Skeletal muscle satellite cell (primary cell): Measurements from ENCODE around the gene FMN1.

Experiments
- H3K27me3 ChIP-seq: 2 replicates; pipeline ENCODE4 v1.7.0; 2013; ENCODE audit warnings: low read length; ENCODE audit not compliant: control insufficient read depth, insufficient read depth
- H3K36me3 ChIP-seq: 2 replicates; pipeline ENCODE4 v1.7.0; 2013; ENCODE audit warnings: mild to moderate bottlenecking, control low read depth, low read length; ENCODE audit not compliant: insufficient read depth
- H3K4me1 ChIP-seq: 2 replicates; pipeline ENCODE4 v1.7.0; 2013; ENCODE audit warnings: low read length; ENCODE audit not compliant: control insufficient read depth, insufficient read depth
- H3K4me2 ChIP-seq: 2 replicates; pipeline ENCODE4 v1.7.0; 2013; ENCODE audit warnings: mild to moderate bottlenecking, low read length
- H3K4me3 ChIP-seq: 2 replicates; pipeline ENCODE4 v1.7.0; 2013; ENCODE audit warnings: low read length
- H3K9ac ChIP-seq: 2 replicates; pipeline ENCODE4 v1.7.0; 2013; ENCODE audit warnings: mild to moderate bottlenecking, low read depth, low read length, moderate library complexity
- H3K9me3 ChIP-seq: replicated peaks from 2 replicates; pipeline ENCODE4 v1.7.0; 2013; ENCODE audit warnings: mild to moderate bottlenecking, control low read depth, low read length

FMN1 gene

DNA sequence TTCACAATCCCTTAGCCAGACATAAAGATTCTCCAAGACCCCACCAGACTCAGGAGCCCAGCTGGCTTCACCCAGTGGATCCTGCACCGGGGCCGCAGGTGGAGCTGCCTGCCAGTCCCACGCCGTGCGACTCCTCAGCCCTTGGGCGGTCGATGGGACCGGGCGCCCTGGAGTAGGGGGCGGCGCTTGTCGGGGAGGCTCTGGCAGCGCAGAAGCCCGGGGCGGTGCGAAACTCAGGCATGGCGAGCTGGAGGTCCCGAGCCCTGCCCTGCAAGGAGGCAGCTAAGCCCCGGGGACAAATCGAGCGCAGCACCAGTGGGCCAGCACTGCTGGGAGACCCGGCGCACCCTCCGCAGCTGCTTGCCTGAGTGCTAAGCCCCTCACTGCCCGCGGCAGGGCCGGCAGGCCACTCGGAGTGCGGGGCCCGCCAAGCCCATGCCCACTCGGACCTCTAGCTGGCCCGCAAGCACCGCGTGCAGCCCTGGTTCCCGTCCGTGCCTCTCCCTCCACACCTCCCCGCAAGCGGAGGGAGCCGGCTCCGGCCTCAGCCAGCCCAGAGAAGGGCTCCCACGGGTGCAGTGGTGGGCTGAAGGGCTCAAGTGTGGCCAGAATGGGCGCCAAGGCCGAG is 175.0 kb downstream of the FMN1 start:
- Histone ChIP-seq H3K4me3 (no peak overlapping the region), H3K36me3 (no peaks in the 10 kb centered on the region), H3K4me1 (peaks cover 16% of the 10 kb centered on the region), H3K9me3 (no peaks in the 10 kb centered on the region), H3K4me2 (no peak overlapping the region), H3K27me3 (no peaks in the 10 kb centered on the region), H3K9ac (no peak overlapping the region)

DNA sequence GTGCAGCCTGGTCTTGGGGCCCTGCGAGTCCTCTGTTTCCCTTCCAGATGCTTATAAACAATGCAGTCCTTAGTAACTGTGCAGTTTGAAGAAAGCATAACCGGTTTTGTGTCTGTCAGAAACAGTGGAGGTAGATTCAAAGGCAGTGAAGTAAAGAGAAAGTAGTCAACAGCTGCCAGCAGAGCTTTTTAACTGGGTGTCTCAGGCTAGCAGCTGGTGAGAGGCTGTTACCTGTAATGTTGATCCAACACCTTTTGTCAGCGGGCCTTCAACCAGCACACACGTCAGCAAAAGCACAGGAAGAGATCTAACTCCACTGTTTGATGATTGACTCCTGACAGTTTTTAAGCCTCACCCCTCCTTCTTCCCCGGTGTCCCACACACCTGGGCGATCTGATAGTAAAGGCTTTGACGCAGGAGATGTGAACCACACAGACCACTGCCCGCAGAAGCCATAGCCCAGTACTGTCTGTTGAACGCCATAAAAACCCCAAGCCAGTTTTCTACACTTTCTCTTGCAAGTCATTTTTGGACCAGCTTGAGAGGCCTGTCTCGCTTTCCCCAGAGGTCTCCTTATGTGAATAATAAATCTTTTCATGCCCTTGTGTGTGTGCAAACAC is 178.0 kb downstream of the FMN1 start:
- Histone ChIP-seq H3K4me1 (peaks cover 15% of the 10 kb centered on the region), H3K4me3 (no peak overlapping the region)

DNA sequence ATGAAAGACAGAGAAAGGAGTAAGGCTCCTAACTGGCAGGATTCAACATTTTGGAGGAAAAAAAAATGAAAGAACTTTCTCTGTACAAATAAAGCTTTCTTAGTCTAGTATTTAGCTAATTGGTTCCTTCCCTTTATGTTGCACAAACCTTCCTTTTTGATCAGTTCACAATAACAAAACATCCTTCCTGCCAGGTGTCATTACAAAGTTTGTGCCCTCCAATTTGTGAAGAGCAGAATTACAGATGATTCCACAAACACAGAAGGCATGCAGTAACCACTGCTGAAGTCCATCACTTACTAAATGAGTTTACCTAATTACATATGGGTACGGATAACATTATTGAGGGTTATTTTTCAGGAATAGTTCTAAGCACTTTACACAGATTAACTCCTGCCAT is 179.9 kb downstream of the FMN1 start:
- Histone ChIP-seq H3K27me3 (no peaks in the 10 kb centered on the region), H3K4me2 (no peak overlapping the region), H3K4me1 (peaks cover 15% of the 10 kb centered on the region), H3K36me3 (no peaks in the 10 kb centered on the region), H3K4me3 (no peak overlapping the region), H3K9ac (no peak overlapping the region), H3K9me3 (no peaks in the 10 kb centered on the region)

More for the DNA sequence above, 178.0 kb downstream of the FMN1 start:
- no peak overlapping the region for H3K4me2 ChIP-seq
- no peaks in the 10 kb centered on the region for H3K36me3 ChIP-seq
- no peaks in the 10 kb centered on the region for H3K9me3 ChIP-seq
- no peak overlapping the region for H3K9ac ChIP-seq
- H3K27me3 ChIP-seq = no peaks in the 10 kb centered on the region

DNA sequence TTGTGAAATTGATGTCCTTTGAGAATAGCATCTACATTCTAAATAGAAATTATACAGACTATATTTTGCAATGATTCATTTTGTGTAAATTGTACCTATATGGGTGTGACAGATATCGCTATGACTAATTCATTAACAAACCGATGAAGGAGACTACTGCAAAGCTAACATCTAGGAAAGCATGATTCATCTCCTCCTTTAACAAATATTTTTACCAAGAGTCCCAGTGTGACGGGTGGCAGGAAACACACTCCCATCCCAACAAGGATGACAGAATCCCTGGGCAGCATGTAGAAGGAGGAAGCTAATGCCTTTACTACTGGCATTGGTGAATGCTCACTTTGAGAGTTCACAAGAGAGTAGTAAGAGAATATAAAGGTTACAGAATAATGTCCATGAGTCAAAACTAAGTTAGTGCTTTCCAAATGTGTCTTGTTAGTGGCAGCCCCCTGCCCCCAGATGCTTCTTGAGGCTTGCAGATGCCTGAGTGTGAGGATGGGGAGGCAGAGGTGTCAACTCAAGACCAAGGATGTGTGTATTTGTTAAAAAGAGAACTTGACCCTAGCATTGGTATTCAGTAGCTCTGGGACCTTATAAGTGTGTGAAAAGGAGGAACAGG is 180.6 kb downstream of the FMN1 start:
- Histone ChIP-seq H3K4me1 (peaks cover 18% of the 10 kb centered on the region), H3K36me3 (no peaks in the 10 kb centered on the region), H3K4me2 (peak overlapping the region; percentile 26), H3K27me3 (no peaks in the 10 kb centered on the region), H3K9ac (no peak overlapping the region), H3K4me3 (no peak overlapping the region), H3K9me3 (no peaks in the 10 kb centered on the region)

DNA sequence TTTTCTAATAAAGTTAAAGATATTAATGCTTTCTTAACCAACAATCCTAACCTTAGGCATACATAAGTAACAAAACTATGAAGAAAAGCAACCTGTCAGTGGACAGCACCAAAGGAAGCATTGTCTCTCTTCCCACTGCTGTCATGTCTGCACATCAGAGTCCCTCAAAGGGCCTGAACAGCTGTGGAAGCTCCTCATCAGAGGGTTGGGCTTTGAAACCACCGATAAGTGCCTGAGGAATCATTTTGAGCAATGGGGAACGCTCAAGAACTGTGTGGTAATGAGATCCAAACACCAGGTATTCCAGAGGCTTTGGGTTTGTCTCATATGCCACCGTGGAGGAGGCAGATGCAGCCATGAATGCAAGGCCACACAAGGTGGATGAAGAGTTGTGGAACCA is 182.5 kb downstream of the FMN1 start:
- Histone ChIP-seq H3K9me3 (no peaks in the 10 kb centered on the region), H3K4me1 (peaks cover 33% of the 10 kb centered on the region), H3K27me3 (no peaks in the 10 kb centered on the region), H3K4me3 (no peak overlapping the region), H3K36me3 (no peaks in the 10 kb centered on the region), H3K9ac (no peak overlapping the region), H3K4me2 (no peak overlapping the region)

DNA sequence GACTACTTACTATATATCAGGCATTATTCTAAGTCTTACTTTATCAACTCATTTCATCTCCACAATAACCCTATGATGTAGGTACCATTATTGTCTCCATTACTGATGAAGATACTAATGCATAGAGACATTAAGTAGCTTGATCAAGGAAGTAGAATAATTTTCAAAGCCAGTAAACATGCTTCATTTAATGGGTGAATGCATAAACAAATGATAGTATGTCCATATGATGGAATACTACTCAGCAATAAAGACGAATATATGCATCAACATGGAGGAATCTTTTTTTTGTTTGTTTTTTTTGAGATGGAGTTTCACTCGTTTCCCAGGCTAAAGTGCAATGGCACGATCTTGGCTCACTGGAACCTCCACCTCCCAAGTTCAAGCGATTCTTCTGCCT is 184.9 kb downstream of the FMN1 start:
- H3K4me3 ChIP-seq = no peak overlapping the region
- H3K9ac ChIP-seq = no peak overlapping the region
- no peaks in the 10 kb centered on the region for H3K36me3 ChIP-seq
- no peak overlapping the region for H3K4me2 ChIP-seq
- peaks cover 31% of the 10 kb centered on the region for H3K4me1 ChIP-seq
- H3K27me3 ChIP-seq = no peaks in the 10 kb centered on the region
- no peaks in the 10 kb centered on the region for H3K9me3 ChIP-seq

DNA sequence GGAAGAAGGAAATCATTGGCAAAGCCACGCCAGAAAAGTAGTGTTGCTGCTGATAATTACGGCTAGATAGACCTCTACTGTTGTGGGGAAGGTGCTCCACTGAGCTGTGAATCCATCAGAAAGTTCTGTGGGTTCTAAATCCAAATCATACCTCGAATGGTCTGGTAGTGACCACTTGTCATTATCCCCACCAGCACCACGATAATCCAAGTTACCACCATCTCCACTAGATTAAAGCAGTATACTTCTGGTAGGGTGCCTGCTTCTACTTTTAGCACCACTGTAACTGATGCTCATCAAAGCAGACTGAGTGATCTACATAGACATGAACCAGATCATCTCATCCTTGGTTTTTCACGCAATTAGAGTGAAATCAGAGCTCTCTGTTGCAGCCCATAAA is 185.5 kb downstream of the FMN1 start:
- Histone ChIP-seq H3K27me3 (no peaks in the 10 kb centered on the region), H3K4me2 (peak overlapping the region; percentile 64), H3K9me3 (no peaks in the 10 kb centered on the region), H3K4me3 (no peak overlapping the region), H3K36me3 (no peaks in the 10 kb centered on the region), H3K4me1 (peaks cover 26% of the 10 kb centered on the region), H3K9ac (no peak overlapping the region)

DNA sequence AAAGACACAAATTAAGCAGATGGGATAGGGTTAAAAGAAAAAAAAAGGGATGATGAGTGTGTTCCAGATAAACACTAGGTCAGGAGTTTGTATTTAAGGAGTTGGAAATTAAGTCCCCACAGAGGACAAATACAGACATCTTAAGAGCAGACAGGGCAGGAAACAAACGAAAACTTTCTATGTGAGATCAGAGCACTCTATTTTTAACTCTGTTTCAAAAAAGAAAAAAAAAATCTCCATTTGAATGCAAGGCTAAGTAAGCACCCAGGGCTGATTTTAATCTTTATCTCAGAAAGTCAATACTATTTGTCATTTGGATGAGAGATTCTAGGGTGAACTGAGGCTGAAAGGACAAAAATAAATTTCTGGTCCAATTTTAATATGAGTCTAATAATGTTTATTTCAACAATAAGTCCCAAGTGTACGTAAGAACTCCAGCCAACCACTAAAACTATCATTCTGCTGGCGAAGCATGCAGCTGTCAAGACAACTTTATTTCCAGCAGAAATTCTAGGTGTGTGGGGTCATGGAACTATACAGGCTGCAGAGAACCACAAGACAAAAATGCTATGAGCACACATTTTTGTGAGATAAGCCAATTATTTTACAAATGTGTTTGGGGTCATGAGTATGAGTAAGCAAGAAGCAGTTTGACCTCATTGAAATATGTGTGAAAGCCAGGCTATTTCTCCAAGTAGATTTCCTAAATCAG is 186.1 kb downstream of the FMN1 start:
- no peaks in the 10 kb centered on the region for H3K36me3 ChIP-seq
- H3K4me3 ChIP-seq = peak overlapping the region; percentile 3
- peak overlapping the region; percentile 56 for H3K9ac ChIP-seq
- H3K4me2 ChIP-seq = peak overlapping the region; percentile 64
- no peaks in the 10 kb centered on the region for H3K27me3 ChIP-seq
- peaks cover 20% of the 10 kb centered on the region for H3K4me1 ChIP-seq
- no peaks in the 10 kb centered on the region for H3K9me3 ChIP-seq

DNA sequence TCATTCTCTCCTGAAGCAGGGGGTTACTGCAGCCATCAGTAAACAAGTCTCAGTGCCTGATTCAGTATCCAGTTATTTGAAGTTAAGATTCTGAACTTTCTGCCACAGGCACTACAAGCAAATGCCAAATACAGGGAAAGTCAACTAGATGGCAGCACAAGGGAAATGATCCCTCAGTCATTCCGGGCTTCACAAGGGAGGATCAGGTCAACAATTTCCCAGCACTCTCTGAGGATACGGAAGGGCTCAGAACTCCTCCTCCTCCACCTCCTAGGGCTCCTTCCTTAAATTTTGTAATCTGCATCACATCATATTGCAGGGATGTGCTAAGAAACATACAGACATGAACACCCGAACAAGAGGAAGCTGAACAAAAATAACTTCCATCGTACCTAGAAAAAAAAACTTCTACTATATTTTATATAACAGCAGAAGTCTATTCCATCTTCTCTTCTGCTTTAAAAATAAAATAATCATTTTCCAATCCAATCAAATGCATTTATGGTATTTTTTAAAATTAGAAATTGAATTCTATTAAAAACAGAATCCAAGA is 187.1 kb downstream of the FMN1 start:
- H3K4me3 ChIP-seq = no peak overlapping the region
- peaks cover 17% of the 10 kb centered on the region for H3K4me1 ChIP-seq
- H3K9ac ChIP-seq = no peak overlapping the region
- H3K27me3 ChIP-seq = no peaks in the 10 kb centered on the region
- H3K36me3 ChIP-seq = no peaks in the 10 kb centered on the region
- no peak overlapping the region for H3K4me2 ChIP-seq
- H3K9me3 ChIP-seq = no peaks in the 10 kb centered on the region

DNA sequence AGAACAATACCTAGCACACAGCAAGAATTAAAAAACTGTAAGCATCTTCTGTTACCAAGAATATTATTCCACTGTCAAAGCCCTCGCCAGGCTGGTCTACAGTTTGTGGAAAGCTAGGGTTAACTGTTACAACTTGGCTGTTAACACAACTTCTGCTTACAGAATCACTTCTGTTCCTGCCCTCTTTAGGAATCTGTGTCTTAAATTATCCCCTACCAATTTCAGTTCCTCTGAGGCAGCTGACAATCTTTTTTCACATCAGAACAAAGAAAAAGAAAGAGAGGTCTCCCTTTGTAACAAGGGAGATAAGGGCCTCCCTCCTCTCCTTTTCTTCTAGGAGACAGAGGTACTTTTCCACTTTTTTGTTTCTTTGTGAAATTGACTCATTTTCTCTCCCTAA is 188.9 kb downstream of the FMN1 start:
- H3K4me3 ChIP-seq = no peak overlapping the region
- H3K36me3 ChIP-seq = no peaks in the 10 kb centered on the region
- H3K9me3 ChIP-seq = no peaks in the 10 kb centered on the region
- H3K27me3 ChIP-seq = no peaks in the 10 kb centered on the region
- no peak overlapping the region for H3K4me2 ChIP-seq
- peaks cover 26% of the 10 kb centered on the region for H3K4me1 ChIP-seq
- H3K9ac ChIP-seq = no peak overlapping the region

DNA sequence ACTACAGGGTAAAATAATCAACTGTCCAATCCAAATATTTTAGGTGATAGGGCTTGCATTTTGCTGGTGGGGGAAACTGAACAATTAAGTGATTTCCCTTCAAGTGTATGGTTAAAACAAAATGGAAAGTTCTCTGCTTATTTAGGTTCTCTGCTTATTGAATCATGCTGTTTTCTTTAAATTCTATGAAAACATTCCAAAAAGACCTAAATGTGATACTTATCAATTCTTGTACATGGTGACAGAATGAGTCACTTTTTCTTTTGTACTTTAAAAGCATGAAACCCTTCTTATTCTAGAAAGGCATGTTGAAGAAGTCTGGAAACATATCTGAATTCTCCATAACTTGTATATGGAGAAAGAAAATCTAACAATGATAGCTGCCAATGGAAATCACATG is 192.6 kb downstream of the FMN1 start:
- Histone ChIP-seq H3K4me1 (peaks cover 8% of the 10 kb centered on the region), H3K4me3 (no peak overlapping the region), H3K9ac (no peak overlapping the region), H3K27me3 (no peaks in the 10 kb centered on the region), H3K4me2 (peak overlapping the region; percentile 23), H3K9me3 (no peaks in the 10 kb centered on the region), H3K36me3 (no peaks in the 10 kb centered on the region)
